ENCODE results near the gene MINDY4.
"Not testable (repeated sequence)": the region's sequence is repeated elsewhere in the genome, so short reads cannot be mapped to it uniquely, and the experiment has no call there.

Gene MINDY4

DNA sequence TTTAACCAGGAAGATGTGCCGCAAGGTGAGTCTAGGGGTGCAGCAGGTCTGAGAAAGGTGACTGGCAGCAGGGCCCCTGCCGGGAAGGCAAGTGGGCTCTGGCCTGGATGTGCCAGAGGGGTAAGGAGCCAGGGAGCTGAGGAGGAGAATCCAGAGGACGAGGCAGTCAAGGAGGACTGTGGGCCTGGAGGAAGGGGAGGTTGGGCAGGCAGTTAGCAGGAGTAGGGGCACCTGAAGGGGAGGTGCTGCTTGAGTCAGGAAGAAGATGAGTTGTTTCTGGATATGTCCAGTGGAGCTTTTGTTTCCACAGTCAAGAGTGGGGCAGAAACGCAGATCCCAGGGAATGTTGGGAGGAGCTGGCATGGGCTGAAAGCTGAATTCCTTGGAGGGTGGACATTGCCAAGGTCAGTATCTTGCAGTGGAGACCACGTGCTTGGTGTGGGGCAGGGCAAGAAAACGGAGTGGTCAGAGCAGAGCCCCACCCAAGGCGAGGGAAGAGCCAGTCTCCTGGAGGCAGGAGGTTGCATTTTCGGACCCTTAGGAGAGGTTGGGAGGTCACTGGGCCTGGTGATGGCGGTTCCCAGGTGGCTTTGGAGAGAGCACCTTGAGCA lies 34.0 kb downstream of the MINDY4 start:
- DNase-seq: no peak

- no peak for DNase-seq
Measured at GRCh38 chr7:30805931-30806330, 34.7 kb downstream of the MINDY4 start.

GRCh38 chr7:30807477-30807876 lies 36.3 kb downstream of the MINDY4 start:
- not testable (repeated sequence) for DNase-seq

- DNase-seq: not testable (repeated sequence)
Measured at GRCh38 chr7:30807941-30808340, 36.7 kb downstream of the MINDY4 start.

GRCh38 chr7:30810986-30811385 lies 39.8 kb downstream of the MINDY4 start:
- DNase-seq: no peak

DNA sequence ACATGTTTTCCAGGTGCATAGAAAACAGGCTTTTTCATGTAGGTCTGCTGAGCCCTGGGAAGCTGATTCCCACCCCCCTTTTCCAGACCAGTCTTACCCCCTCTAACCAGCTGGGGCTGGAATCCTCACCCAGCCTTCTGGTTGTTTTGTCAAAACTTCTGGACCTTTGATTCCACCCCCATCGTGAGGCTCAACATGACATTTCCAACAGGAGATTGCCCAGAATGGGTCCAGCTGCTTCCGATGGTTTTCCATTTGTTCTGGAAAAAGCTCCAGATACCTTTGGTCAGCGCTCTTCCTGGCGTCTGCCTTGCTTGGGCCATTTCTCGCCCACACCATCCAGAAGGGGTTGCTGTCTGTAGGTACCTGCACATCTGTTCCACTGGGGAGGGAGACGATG lies 41.5 kb downstream of the MINDY4 start:
- no peak for DNase-seq

DNA sequence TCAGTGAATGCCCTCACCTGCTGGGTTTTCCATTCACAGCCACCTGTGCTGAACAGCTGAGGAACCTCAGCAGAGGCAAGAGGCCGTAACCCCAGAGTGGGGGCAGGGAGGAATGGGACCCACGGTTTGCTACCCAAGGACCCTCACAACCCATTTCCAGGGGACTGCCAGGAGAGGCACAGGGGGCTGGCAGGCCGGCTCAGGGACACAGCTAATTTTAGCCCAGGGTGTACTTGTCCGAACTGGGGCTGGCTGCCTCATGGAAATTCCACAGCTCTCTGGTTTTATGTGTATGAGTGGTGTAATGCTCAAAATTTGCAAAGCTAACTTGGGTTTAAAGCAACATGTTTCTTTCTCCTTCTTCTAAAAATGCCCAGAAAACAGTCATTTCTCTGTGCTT lies 42.2 kb downstream of the MINDY4 start:
- DNase-seq: no peak

DNA sequence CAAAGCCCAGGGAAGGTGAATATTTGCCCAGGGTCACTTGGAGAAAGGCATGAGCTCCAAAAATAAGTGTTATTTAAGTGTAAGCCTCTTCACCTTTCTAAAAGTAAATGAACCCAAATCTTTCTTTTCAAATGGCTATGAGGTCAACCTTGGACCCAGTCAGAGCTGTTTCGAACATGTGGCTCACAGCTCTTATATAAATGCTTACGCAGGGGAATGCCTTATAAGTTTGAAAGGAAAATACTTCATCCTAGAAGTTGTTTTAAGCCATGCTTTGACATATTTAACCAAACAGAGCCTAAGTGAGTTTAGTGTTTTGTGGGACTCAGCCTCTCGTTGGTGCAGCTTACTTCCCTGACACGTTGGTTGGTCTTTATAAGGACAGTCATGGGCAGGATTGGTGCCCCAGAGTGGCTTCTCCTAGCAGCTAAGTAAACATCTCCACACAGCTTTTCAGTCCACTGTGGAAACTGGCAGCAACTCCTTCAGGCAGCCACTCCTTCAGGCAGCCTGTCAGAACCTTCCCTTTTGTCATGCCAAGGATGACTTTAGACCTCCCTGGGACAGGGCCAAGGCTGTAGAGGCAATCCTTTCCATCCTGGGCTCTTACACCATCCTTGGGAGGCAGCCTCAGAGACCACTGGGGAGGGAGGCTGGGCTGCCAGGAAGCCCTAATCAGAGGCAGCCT lies 43.6 kb downstream of the MINDY4 start:
- DNase-seq: no peak

DNA sequence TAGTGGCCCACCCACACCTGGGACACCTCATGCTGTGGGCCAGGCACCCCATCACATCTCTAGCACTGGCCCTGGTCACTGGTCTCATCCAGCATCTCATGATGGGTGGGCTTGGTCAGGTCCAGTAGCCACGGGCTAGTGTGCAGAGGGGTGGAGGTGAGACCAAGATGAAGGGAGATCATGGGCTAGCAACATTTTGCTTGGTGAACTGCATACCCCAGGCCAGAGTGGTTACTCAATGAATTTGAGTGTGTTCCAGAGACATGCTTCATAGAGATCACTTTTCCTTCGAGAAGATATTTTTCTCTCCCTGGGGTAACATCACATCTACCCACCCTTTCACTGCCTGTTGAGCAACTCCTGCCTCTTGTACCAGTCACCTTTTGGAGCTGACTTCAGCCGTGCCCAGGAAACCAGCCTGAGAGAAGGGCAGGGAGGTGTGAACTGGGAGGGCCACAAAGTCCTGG lies 44.2 kb downstream of the MINDY4 start:
- DNase-seq: no peak

GRCh38 chr7:30815951-30816644 lies 44.9 kb downstream of the MINDY4 start:
- DNase-seq: no peak

DNA sequence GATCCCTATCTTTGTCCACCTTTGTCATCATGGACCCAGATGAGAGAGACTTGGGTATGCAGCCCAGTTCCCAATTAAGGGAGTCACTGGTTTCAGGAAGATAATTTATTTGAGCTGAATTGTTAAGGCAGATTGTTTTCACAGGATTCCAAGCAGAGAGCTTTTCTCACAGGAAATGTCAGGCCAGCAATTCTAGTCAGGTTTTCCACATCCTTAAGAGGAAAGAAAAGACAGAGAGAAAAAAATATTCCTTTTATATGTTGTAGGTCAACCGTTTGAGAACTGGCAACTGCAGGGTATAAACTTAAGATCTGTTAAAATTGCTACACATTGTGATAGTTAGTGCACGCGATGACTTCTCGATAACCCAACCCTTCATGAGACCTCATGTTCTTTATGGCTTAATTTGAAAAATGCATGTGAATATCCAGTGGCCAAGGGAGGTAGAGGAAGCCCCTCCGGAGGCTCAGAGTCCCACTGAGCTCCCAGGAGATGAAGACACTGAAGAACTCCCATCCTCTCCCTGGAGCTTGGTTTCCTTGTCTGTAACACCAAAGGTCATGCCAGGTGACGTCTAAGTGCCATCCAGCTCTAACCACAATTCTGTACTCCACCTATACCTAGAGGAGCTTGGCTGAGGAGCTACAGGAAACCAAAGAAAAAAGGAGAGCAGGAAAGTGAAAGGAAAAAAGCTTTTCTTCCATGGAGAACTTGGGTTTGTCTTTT lies 45.6 kb downstream of the MINDY4 start:
- no peak for DNase-seq

GRCh38 chr7:30817371-30817767 lies 46.2 kb downstream of the MINDY4 start:
- DNase-seq: no peak

DNA sequence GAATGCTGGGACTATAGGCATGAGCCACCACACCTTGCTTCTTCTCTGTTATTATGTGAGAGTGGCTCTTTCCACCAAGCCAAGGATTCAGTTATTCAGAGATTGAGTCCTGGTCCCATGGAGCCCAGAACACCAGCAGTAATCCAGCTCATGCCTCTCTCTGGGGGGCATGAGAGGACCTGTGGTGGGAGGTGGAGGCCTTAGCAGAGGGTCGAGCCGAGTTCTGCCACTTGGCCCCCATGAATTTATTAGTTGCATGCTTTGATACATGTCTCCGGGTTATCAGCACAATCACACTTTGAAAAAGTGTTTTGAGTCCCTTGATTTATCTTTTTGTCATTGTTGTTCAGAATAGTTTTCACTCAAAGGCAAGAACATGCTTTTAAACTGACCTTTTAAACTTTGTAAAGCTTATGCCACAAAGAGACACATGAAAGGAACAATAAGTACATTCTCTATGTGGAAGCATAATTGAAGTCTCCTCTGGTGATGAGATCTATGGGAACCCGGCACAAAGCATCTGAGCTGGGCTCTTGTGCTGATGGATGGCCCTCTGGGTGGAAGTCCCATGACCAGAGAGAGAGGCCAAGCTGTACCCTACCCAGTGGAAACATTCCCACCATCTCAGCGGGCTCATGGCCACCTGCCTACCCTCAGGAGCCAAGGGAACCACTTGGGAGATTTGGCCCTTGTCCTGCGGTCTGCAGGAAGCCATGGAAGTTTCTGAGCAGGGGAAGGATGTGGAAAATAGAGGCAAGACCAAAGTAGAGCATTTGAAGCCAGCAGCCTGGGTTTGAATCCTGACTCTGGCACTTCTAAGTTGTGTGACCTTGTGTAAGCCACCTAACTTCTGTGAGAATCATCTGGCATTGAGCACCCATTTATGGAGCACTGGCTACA lies 53.9 kb downstream of the MINDY4 start:
- DNase-seq: no peak

- no peak for DNase-seq
Measured at GRCh38 chr7:30826181-30826580, 55.0 kb downstream of the MINDY4 start.

DNA sequence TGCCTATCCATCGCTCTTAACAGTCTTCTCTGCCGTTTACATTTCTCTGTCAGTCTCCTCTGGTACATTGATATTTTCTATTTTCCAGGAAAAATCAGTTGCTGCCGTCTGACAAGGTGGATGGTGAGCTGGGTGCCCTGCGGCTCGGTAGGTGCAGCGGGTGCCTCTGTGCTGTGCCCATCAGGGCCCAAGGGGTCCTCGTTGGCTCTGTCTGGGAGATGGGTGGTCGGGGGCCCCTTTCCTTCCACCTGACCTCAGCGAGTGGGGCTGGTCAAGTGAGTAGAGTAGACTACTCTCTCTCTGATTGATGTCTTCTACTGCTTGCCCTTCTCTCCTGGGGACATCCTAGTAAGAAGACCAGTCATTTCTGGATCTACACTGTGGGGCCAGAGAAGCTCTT lies 57.4 kb downstream of the MINDY4 start:
- DNase-seq: no peak

DNA sequence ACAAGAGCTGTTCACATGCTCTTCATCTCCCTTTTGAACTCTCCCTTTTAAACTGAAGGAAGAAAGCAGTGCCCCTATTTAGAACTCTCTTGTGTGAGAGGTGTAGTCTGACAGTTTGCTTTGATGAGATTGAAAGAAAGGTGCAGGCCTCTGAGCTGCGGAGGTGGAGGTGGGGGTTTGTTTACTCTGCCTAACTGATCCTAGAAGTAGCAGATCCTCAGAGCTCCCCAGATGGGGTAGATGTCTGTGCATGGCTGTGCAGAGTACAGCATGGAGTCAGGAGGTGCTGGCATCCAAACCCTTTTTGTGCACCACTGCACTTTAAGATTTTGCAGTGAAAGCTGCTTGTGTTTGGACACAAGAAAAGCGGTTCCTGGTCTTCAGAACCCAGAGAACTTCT lies 58.3 kb downstream of the MINDY4 start:
- no peak for DNase-seq

GRCh38 chr7:30831227-30831626 lies 60.0 kb downstream of the MINDY4 start:
- no peak for DNase-seq

DNA sequence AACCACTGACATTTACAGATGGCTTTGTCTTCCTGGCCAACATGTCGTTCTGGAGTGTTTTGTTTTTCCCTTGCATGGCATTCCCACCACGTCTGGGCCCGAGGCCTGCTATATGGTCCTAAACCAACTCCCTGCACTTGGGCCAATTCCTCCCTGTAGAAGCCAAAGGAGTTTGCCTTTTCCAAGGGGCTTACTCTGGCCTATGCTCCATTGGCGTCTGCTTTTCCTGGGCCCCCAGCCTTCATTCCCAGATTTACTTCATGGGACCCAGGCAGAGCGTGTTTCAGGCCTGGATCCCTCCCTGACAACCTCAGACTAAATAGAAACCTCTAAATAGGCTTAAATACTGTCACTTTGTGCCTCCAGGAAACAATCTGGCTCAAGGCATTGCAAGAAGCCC lies 60.7 kb downstream of the MINDY4 start:
- no peak for DNase-seq

GRCh38 chr7:30834017-30834674 lies 62.9 kb downstream of the MINDY4 start:
- not testable (repeated sequence) for DNase-seq

GRCh38 chr7:30835396-30835915 lies 64.2 kb downstream of the MINDY4 start:
- no peak for DNase-seq

GRCh38 chr7:30836991-30837390 lies 65.8 kb downstream of the MINDY4 start:
- no peak for DNase-seq

DNA sequence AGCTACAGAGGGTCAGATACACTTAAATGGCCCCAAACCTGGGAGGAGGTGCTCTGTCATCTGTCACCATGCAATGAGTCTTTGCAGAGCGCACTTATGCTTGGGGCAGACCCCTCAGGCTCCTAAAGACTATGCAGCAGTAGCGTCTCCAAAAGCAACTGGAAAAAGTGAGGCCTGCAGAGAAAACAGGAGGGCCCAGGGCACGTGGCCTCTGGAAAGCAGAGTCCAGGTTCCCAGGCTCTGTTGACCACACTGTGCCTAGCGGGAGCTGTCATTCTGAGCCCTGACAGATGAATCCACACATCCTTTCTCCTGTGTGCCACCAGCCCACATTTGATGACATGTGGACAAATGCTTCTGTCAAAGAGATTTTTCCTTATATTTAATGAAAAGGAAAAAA lies 66.4 kb downstream of the MINDY4 start:
- DNase-seq: no peak

Data from Kasumi-1 (cell line).